Measurements from ENCODE around the gene FHL3. TPM values are rescaled to one million over a fixed set of nuclear protein-coding genes. Genes with fewer than 3 reads are reported as not detected.

FHL3 gene
- total and polyA plus RNA-seq, 2 experiments from 2014 or later, result 28.3 to 49.0 TPM

DNA sequence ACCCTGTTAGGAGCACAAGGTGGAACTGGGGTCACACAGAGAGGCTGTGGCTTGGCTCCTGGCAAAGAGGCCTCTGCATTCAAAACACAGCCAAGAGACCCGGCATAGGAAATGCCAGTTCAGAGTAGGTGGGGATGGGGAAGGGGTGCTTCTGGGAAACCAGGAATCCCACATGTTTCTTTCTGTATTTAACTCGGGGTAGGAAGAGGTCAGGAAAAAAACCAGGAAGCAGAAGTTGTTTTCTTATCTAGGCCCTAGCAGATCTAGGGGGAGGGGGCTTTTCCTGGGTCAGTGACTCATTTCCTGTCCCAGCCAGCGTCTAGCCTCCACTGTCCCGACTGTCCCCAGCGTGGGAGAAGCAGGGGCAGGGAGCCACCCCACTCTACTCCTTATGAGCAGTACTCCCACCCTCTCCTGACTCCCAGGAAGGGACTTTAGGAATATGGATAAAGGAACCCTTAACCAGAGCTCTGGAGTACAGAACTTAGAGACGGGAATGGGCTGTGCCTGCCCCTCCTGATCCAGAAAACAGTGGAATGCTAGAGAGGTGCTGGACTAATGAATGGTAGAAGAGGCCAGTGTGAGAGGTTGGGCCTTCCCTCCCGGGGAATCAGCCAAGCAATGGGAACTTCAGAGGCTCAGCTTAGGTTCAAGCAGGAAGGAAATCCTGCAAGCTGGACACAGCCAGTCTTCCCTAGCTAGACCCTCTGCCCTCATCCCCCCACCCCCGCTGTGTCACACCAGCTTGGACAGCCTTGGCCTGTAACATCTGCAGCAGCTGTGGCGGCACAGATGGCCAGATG, 5.7 kb downstream of the FHL3 start (continued):
- TF ChIP-seq, protein P1, sequence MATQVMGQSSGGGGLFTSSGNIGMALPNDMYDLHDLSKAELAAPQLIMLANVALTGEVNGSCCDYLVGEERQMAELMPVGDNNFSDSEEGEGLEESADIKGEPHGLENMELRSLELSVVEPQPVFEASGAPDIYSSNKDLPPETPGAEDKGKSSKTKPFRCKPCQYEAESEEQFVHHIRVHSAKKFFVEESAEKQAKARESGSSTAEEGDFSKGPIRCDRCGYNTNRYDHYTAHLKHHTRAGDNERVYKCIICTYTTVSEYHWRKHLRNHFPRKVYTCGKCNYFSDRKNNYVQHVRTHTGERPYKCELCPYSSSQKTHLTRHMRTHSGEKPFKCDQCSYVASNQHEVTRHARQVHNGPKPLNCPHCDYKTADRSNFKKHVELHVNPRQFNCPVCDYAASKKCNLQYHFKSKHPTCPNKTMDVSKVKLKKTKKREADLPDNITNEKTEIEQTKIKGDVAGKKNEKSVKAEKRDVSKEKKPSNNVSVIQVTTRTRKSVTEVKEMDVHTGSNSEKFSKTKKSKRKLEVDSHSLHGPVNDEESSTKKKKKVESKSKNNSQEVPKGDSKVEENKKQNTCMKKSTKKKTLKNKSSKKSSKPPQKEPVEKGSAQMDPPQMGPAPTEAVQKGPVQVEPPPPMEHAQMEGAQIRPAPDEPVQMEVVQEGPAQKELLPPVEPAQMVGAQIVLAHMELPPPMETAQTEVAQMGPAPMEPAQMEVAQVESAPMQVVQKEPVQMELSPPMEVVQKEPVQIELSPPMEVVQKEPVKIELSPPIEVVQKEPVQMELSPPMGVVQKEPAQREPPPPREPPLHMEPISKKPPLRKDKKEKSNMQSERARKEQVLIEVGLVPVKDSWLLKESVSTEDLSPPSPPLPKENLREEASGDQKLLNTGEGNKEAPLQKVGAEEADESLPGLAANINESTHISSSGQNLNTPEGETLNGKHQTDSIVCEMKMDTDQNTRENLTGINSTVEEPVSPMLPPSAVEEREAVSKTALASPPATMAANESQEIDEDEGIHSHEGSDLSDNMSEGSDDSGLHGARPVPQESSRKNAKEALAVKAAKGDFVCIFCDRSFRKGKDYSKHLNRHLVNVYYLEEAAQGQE (IDR thresholded peaks at IDR 0.05; ENCODE audit: unreplicated experiment), result no peak
- no peak for TF ChIP-seq EZH2 (IDR thresholded peaks at IDR 0.05; ENCODE audit: low read depth, unreplicated experiment)

DNA sequence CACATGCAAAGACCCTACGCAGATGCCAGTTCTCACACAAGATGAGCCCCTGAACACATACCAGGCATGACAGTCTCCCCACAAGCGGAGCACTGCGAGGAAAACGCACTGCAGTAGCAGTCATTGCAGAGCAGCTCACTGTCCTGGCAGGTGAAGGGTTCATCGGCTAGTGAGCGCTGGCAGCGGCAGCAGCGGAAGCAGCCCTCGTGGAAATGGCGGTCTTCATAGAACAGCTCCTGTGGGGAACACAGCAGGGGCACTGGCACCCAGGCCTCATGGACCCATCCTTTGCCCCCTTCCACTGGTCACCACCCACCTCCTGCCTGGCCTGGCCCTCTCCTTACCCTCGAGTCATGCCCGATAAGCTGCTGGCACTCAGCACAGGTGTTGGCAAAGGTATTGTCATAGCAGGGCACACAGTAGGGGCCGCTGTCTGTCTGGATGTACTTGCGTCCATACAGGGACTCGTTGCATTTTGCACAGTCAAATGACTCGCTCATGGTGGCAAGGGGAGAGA, 6.3 kb downstream of the FHL3 start:
- Mint-ChIP-seq H3K36me3 (ENCODE audit: low read depth) (peaks cover 28% of the 10 kb centered on the region), H3K4me1 (peaks cover 63% of the 10 kb centered on the region), H3K4me3 (no peak overlapping the region), H3K27me3 (ENCODE audit: insufficient read depth, low read depth, poor library complexity) (peaks cover 25% of the 10 kb centered on the region), H3K9me3 (no peaks in the 10 kb centered on the region; the same call in 2 of the 3 replicates), H3K27ac (peak overlapping the region; percentile 98)
- Histone ChIP-seq H3F3A (replicated peaks; ENCODE audit: low read depth) (peaks cover 22% of the 10 kb centered on the region), H3K27me3 (ENCODE audit: insufficient read depth) (no peaks in the 10 kb centered on the region), H3K36me3 (ENCODE audit: insufficient read depth) (peaks cover 15% of the 10 kb centered on the region; the same call in 1 of the 2 replicates), H3K4me1 (ENCODE audit: insufficient read depth) (peaks cover 57% of the 10 kb centered on the region), H3K4me3 (peak overlapping the region; percentile 34; the same call in 1 of the 2 replicates), H3K79me2 (replicated peaks; ENCODE audit: insufficient read depth) (peaks cover 26% of the 10 kb centered on the region), H3K4me2 (peak overlapping the region; percentile 68), H3K27ac (ENCODE audit: low read depth) (peak overlapping the region; percentile 96), H2AFZ (no peak overlapping the region), H4K20me1 (replicated peaks; ENCODE audit: insufficient read depth) (0 out of 2 replicates have a peak, but pooled peaks cover 3% of the 10 kb centered on the region), H3K9me2 (ENCODE audit: insufficient read depth) (no peaks in the 10 kb centered on the region)
- DNase-seq (ENCODE audit: low spot score) (no peak), ATAC-seq (no peak)
- no peak for TF ChIP-seq ZNF331 (CRISPR knock-in tag; IDR thresholded peaks at IDR 0.05; ENCODE audit: low read depth)
- TF ChIP-seq NANOG (IDR thresholded peaks at IDR 0.05; ENCODE audit: borderline replicate concordance), result no peak
- TF ChIP-seq EZH2phosphoT487 (IDR thresholded peaks at IDR 0.05; ENCODE audit: unreplicated experiment), result no peak
- no peak for TF ChIP-seq JUNB (IDR thresholded peaks at IDR 0.05; ENCODE audit: unreplicated experiment)
- TF ChIP-seq, protein P1 (IDR thresholded peaks at IDR 0.05; ENCODE audit: unreplicated experiment), result no peak
- no peak for TF ChIP-seq ZNF114 (CRISPR knock-in tag; IDR thresholded peaks at IDR 0.05)
- TF ChIP-seq POLR2AphosphoS5 (IDR thresholded peaks at IDR 0.05; ENCODE audit: low read depth), result no peak
- TF ChIP-seq CREB1 (CRISPR knock-in tag; IDR thresholded peaks at IDR 0.05; ENCODE audit: low read depth), result no peak
- TF ChIP-seq, protein P2, sequence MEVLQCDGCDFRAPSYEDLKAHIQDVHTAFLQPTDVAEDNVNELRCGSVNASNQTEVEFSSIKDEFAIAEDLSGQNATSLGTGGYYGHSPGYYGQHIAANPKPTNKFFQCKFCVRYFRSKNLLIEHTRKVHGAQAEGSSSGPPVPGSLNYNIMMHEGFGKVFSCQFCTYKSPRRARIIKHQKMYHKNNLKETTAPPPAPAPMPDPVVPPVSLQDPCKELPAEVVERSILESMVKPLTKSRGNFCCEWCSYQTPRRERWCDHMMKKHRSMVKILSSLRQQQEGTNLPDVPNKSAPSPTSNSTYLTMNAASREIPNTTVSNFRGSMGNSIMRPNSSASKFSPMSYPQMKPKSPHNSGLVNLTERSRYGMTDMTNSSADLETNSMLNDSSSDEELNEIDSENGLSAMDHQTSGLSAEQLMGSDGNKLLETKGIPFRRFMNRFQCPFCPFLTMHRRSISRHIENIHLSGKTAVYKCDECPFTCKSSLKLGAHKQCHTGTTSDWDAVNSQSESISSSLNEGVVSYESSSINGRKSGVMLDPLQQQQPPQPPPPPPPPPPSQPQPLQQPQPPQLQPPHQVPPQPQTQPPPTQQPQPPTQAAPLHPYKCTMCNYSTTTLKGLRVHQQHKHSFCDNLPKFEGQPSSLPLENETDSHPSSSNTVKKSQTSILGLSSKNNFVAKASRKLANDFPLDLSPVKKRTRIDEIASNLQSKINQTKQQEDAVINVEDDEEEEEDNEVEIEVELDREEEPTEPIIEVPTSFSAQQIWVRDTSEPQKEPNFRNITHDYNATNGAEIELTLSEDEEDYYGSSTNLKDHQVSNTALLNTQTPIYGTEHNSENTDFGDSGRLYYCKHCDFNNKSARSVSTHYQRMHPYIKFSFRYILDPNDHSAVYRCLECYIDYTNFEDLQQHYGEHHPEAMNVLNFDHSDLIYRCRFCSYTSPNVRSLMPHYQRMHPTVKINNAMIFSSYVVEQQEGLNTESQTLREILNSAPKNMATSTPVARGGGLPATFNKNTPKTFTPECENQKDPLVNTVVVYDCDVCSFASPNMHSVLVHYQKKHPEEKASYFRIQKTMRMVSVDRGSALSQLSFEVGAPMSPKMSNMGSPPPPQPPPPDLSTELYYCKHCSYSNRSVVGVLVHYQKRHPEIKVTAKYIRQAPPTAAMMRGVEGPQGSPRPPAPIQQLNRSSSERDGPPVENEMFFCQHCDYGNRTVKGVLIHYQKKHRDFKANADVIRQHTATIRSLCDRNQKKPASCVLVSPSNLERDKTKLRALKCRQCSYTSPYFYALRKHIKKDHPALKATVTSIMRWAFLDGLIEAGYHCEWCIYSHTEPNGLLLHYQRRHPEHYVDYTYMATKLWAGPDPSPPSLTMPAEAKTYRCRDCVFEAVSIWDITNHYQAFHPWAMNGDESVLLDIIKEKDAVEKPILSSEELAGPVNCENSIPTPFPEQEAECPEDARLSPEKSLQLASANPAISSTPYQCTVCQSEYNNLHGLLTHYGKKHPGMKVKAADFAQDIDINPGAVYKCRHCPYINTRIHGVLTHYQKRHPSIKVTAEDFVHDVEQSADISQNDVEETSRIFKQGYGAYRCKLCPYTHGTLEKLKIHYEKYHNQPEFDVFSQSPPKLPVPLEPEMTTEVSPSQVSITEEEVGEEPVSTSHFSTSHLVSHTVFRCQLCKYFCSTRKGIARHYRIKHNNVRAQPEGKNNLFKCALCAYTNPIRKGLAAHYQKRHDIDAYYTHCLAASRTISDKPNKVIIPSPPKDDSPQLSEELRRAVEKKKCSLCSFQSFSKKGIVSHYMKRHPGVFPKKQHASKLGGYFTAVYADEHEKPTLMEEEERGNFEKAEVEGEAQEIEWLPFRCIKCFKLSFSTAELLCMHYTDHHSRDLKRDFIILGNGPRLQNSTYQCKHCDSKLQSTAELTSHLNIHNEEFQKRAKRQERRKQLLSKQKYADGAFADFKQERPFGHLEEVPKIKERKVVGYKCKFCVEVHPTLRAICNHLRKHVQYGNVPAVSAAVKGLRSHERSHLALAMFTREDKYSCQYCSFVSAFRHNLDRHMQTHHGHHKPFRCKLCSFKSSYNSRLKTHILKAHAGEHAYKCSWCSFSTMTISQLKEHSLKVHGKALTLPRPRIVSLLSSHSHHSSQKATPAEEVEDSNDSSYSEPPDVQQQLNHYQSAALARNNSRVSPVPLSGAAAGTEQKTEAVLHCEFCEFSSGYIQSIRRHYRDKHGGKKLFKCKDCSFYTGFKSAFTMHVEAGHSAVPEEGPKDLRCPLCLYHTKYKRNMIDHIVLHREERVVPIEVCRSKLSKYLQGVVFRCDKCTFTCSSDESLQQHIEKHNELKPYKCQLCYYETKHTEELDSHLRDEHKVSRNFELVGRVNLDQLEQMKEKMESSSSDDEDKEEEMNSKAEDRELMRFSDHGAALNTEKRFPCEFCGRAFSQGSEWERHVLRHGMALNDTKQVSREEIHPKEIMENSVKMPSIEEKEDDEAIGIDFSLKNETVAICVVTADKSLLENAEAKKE (CRISPR knock-in tag; IDR thresholded peaks at IDR 0.05), result no peak

Data from GM23338 (cell line).